GM23338 (cell line): ENCODE results near the gene NAP1L4. TPM values are rescaled to one million over a fixed set of nuclear protein-coding genes. Genes with fewer than 3 reads are reported as not detected.

ENCODE experiments used
- ATAC-seq: fragments of 200-7000 bp; cut with Tn5 transposase; 3 replicates; pipeline ENCODE4 v1.9.1; 2020
- DNase-seq: peaks from one replicate; pipeline ENCODE4 v3.0.0-alpha.2; 2015; ENCODE audit warnings: low spot score
- H2AFZ ChIP-seq: fragments of 200-600 bp; sonication (generic); 2 replicates; pipeline ENCODE4 v1.8.0; 2016; ENCODE audit warnings: antibody characterized with exemption, mild to moderate bottlenecking, moderate library complexity
- H3F3A ChIP-seq: fragments of 200-600 bp; sonication (generic); replicated peaks from 2 replicates; pipeline ENCODE4 v1.8.0; 2017; ENCODE audit warnings: antibody characterized with exemption, mixed run types, low read depth
- H3K27ac ChIP-seq: fragments of 200-600 bp; sonication (generic); 2 replicates; pipeline ENCODE4 v1.6.1; 2016; ENCODE audit warnings: low read depth
- H3K27me3 ChIP-seq: fragments of 200-600 bp; sonication (generic); 2 replicates; pipeline ENCODE4 v1.8.0; 2016; ENCODE audit warnings: mild to moderate bottlenecking, mixed run types, moderate library complexity; ENCODE audit not compliant: insufficient read depth
- H3K36me3 ChIP-seq: fragments of 200-600 bp; sonication (generic); 2 replicates; pipeline ENCODE4 v1.8.0; 2016; ENCODE audit warnings: mild to moderate bottlenecking; ENCODE audit not compliant: insufficient read depth
- H3K4me1 ChIP-seq: fragments of 200-600 bp; sonication (generic); 2 replicates; pipeline ENCODE4 v1.8.0; 2016; ENCODE audit warnings: mild to moderate bottlenecking, moderate library complexity; ENCODE audit not compliant: insufficient read depth
- H3K4me2 ChIP-seq: fragments of 200-600 bp; sonication (generic); 2 replicates; pipeline ENCODE4 v1.7.1; 2017; ENCODE audit warnings: mixed run types
- H3K4me3 ChIP-seq: fragments of 200-600 bp; sonication (generic); 2 replicates; pipeline ENCODE4 v1.6.1; 2016; ENCODE audit warnings: mixed run types
- H3K79me2 ChIP-seq: fragments of 200-600 bp; sonication (generic); replicated peaks from 2 replicates; pipeline ENCODE4 v1.8.0; 2017; ENCODE audit warnings: mild to moderate bottlenecking; ENCODE audit not compliant: insufficient read depth
- H3K9me2 ChIP-seq: fragments of 200-600 bp; sonication (generic); 2 replicates; pipeline ENCODE4 v1.8.0; 2017; ENCODE audit not compliant: insufficient read depth
- H4K20me1 ChIP-seq: fragments of 200-600 bp; sonication (generic); replicated peaks from 2 replicates; pipeline ENCODE4 v1.8.0; 2017; ENCODE audit warnings: mild to moderate bottlenecking; ENCODE audit not compliant: insufficient read depth
- H3K27ac Mint-ChIP-seq: 2 replicates; pipeline ENCODE4 v1.8.0; 2020; ENCODE audit warnings: inconsistent platforms, mild to moderate bottlenecking, moderate library complexity, mixed read lengths
- H3K27me3 Mint-ChIP-seq: 3 replicates; pipeline ENCODE4 v1.8.0; 2022; ENCODE audit warnings: low read depth, mild to moderate bottlenecking, moderate library complexity, mixed read lengths, inconsistent platforms; ENCODE audit not compliant: insufficient read depth, poor library complexity
- H3K36me3 Mint-ChIP-seq: 3 replicates; pipeline ENCODE4 v1.8.0; 2021; ENCODE audit warnings: low read depth, mild to moderate bottlenecking, inconsistent platforms, moderate library complexity, mixed read lengths
- H3K4me1 Mint-ChIP-seq: 3 replicates; pipeline ENCODE4 v1.8.0; 2020; ENCODE audit warnings: mild to moderate bottlenecking, inconsistent platforms, mixed read lengths
- H3K4me3 Mint-ChIP-seq: 3 replicates; pipeline ENCODE4 v1.8.0; 2021; ENCODE audit warnings: moderate library complexity, mild to moderate bottlenecking, inconsistent platforms, mixed read lengths
- H3K9me3 Mint-ChIP-seq: 3 replicates; pipeline ENCODE4 v1.8.0; 2020; ENCODE audit warnings: moderate library complexity, mild to moderate bottlenecking, inconsistent platforms, mixed read lengths
- CREB1 ChIP-seq: fragments of 250-450 bp; sonication (Bioruptor Pico); IDR thresholded peaks from 2 replicates; pipeline ENCODE4 v1.5.0; 2020; ENCODE audit warnings: low read depth, mild to moderate bottlenecking, moderate library complexity
- EZH2 ChIP-seq: fragments of 200-600 bp; sonication (generic); IDR thresholded peaks from one replicate; pipeline ENCODE4 v1.8.0; 2017; ENCODE audit warnings: antibody characterized with exemption, mild to moderate bottlenecking, low read depth; ENCODE audit not compliant: unreplicated experiment
- EZH2phosphoT487 ChIP-seq: fragments of 200-600 bp; sonication (generic); IDR thresholded peaks from one replicate; pipeline ENCODE4 v1.8.1; 2018; ENCODE audit warnings: antibody characterized with exemption; ENCODE audit not compliant: unreplicated experiment
- JUNB ChIP-seq: IDR thresholded peaks from one replicate; pipeline ENCODE4 v1.6.1; 2016; ENCODE audit warnings: antibody characterized with exemption; ENCODE audit not compliant: unreplicated experiment
- POLR2AphosphoS5 ChIP-seq: IDR thresholded peaks from 2 replicates; pipeline ENCODE4 v1.6.1; 2016; ENCODE audit warnings: antibody characterized with exemption, low read depth
- ZNF114 ChIP-seq: fragments of 250-450 bp; sonication (Bioruptor Pico); IDR thresholded peaks from 2 replicates; pipeline ENCODE4 v1.5.0; 2020; ENCODE audit warnings: mild to moderate bottlenecking, moderate library complexity
- polyA plus RNA-seq: library from polyadenylated mRNA; unstranded; fragments of >200 nt; fragmentation: Nextera tagmentation; extraction: Ambion mirVana; gene quantifications from 2 replicates; pipeline ENCODE4 v1.2.1, GENCODE V29; 2016
- total RNA-seq: library from RNA; depleted of rRNA; stranded (reverse); fragments of >200 nt; shearing (Covaris generic); gene quantifications from 2 replicates; pipeline ENCODE4 v1.2.3, GENCODE V29; 2014
- TF ChIP-seq, protein P1 (sequence below), 2 experiments: fragments of 200-600 bp in 1 of 2; sonication (generic) in 1 of 2; conservative IDR thresholded peaks; 2 replicates each; pipeline versions ENCODE4 v1.5.1 to v1.6.1; 2016 to 2017; ENCODE audit warnings: antibody characterized with exemption in 2 of 2, low read depth in 2 of 2, mild to moderate bottlenecking in 2 of 2, moderate library complexity in 1 of 2

NAP1L4 gene
- total and polyA plus RNA-seq, 2 experiments from 2014 or later = 181 to 189 TPM

DNA sequence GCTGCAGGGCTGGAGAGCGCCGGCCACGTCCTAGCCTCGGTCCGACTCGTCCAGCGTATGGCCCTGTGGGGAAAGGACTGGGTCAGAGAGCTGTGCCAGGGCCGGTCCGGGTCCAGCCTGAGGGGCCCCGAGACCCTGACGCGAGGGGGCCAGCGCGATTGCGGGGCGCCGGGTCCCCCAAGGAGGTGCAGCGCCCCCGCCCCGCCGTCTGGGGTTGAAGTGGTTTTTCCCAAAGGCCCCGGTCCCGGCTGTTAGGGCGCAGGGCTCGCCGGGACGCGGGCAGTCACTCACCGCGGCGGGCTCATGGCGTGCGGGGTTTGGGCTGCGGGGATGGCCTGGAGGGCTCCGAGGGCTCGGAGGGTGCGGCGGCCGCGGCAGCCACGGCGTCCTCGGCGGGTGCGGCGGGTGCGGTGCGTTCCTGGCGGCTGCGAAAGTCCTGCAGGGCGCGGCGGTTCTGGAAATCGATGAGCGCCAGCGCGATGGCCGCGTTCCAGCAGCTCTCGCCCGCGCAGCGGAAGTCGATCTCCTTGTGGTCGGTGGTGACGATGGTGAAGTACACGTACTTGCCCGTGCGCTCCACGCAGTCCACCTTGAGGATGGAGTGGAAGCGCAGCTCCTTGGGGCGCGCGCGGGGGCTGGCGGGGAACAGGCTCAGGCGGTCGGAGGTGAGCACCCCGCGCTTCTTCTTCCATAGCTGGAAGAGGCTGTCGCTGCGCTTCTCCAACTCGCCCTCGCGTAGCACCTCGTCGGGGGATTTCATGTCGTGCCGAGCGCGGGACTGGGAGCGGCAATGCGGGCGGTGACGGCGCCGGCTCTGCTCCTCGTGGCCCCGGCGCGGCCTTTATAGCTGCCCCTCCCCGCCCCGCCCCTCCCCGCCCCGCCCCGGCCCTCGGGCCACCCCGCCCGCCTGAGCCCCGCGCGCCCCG is 63.3 kb downstream of the NAP1L4 start, which contains the start of gene PHLDA2:
PHLDA2 (minus strand) TSS at position 816 of the 926 bp plus-strand sequence; CDS start at position 760, 56 bp downstream.
- Histone ChIP-seq H4K20me1 (0 out of 2 replicates have a peak, but pooled peaks cover 4% of the 10 kb centered on the region), H3K4me3 (peak within 1 kb of the TSS; percentile 67), H3K27ac (no peak within 1 kb of the TSS), H3F3A (peaks cover 6% of the 10 kb centered on the region; the same call in 1 of the 2 replicates), H3K27me3 (peaks cover 41% of the 10 kb centered on the region), H3K9me2 (no peaks in the 10 kb centered on the region), H3K36me3 (no peaks in the 10 kb centered on the region), H2AFZ (peak within 1 kb of the TSS; percentile 91), H3K79me2 (no peaks in the 10 kb centered on the region), H3K4me1 (peaks cover 10% of the 10 kb centered on the region; the same call in 1 of the 2 replicates), H3K4me2 (peak within 1 kb of the TSS; percentile 98)
- no peaks in the 10 kb centered on the region; the same call in 2 of the 3 replicates for H3K36me3 Mint-ChIP-seq
- peaks cover 4% of the 10 kb centered on the region; the same call in 1 of the 3 replicates for H3K9me3 Mint-ChIP-seq
- no peak within 1 kb of the TSS for H3K27ac Mint-ChIP-seq
- peak; percentile 69 for DNase-seq
- H3K27me3 Mint-ChIP-seq = peaks cover 49% of the 10 kb centered on the region
- ATAC-seq = peak; percentile 7
- peak within 1 kb of the TSS; percentile 81 for H3K4me3 Mint-ChIP-seq
- peaks cover 13% of the 10 kb centered on the region; the same call in 1 of the 3 replicates for H3K4me1 Mint-ChIP-seq
- TF ChIP-seq EZH2phosphoT487 (peak; percentile 68), ZNF114 (CRISPR knock-in tag) (no peak), JUNB (no peak), EZH2 (peak; percentile 67), POLR2AphosphoS5 (peak; percentile 64), CREB1 (0 out of 2 replicates have a peak, but pooled peaks have one; percentile 21)
- TF ChIP-seq, protein P1, sequence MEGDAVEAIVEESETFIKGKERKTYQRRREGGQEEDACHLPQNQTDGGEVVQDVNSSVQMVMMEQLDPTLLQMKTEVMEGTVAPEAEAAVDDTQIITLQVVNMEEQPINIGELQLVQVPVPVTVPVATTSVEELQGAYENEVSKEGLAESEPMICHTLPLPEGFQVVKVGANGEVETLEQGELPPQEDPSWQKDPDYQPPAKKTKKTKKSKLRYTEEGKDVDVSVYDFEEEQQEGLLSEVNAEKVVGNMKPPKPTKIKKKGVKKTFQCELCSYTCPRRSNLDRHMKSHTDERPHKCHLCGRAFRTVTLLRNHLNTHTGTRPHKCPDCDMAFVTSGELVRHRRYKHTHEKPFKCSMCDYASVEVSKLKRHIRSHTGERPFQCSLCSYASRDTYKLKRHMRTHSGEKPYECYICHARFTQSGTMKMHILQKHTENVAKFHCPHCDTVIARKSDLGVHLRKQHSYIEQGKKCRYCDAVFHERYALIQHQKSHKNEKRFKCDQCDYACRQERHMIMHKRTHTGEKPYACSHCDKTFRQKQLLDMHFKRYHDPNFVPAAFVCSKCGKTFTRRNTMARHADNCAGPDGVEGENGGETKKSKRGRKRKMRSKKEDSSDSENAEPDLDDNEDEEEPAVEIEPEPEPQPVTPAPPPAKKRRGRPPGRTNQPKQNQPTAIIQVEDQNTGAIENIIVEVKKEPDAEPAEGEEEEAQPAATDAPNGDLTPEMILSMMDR (conservative IDR thresholded peaks at IDR 0.05; ENCODE audit: low read depth in 2 of 2) = peak in 1 of 2 experiments; percentile 12; a peak in 2 of 4 replicates

DNA sequence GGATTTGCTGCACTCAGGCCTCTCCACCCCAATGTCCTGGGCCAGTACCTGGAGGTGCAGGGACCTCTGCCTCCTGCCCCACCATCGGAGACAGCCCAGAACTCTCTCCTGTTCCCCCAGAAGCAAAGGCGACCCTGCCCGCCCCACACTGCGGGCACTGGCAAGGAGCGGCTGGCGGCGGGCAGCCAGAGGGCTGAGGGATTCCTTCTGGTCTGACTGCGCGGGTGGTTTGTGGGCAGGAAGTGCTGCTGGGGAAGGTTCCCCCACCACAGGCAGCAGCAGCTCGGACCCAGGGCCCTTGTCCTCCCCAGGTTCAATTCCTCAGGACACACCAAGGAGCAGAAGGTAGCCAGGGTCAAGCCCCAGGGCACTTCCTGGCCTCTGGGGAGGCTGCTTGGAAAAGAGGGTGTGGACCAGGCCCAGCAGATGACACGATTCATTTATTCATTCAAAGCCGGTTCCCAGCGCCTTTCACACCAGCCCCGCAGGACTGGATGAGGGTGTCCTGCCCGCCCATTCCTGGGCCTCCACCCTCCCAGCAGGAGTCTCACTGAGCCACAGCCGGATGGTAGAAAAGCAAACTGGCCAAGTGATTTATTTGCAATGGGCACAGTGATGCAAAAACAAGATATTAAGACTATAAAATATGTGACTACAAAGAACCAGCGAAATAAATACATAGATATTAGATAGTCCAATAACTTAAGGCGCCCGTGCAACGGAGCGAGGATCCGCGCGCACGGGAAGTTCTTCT is 64.1 kb downstream of the NAP1L4 start:
- peaks cover 10% of the 10 kb centered on the region; the same call in 1 of the 2 replicates for H3K4me1 ChIP-seq
- H2AFZ ChIP-seq = peak overlapping the region; percentile 87
- H3K4me2 ChIP-seq = peak overlapping the region; percentile 87
- Mint-ChIP-seq H3K9me3 (peaks cover 4% of the 10 kb centered on the region; the same call in 1 of the 3 replicates), H3K27me3 (peaks cover 47% of the 10 kb centered on the region), H3K27ac (no peak overlapping the region), H3K4me1 (peaks cover 13% of the 10 kb centered on the region; the same call in 1 of the 3 replicates), H3K4me3 (peak overlapping the region; percentile 81), H3K36me3 (no peaks in the 10 kb centered on the region; the same call in 2 of the 3 replicates)
- DNase-seq (no peak), ATAC-seq (no peak)
- TF ChIP-seq EZH2 (peak; percentile 64), ZNF114 (CRISPR knock-in tag) (no peak)
- H4K20me1 ChIP-seq = 0 out of 2 replicates have a peak, but pooled peaks cover 4% of the 10 kb centered on the region
- H3K27me3 ChIP-seq = peaks cover 41% of the 10 kb centered on the region
- peak overlapping the region; percentile 67 for H3K4me3 ChIP-seq
- H3K79me2 ChIP-seq = no peaks in the 10 kb centered on the region
- H3F3A ChIP-seq = peaks cover 6% of the 10 kb centered on the region; the same call in 1 of the 2 replicates
- no peaks in the 10 kb centered on the region for H3K9me2 ChIP-seq
- no peaks in the 10 kb centered on the region for H3K36me3 ChIP-seq
- no peak overlapping the region for H3K27ac ChIP-seq
